ENCODE measurements around the gene MYZAP. TPM values are rescaled to one million over a fixed set of nuclear protein-coding genes. Genes with fewer than 3 reads are reported as not detected.
A peak's percentile ranks its signal among the peaks of the same experiment; 100 is the strongest.

MYZAP gene
- total RNA-seq, 1 donor = not detected

DNA sequence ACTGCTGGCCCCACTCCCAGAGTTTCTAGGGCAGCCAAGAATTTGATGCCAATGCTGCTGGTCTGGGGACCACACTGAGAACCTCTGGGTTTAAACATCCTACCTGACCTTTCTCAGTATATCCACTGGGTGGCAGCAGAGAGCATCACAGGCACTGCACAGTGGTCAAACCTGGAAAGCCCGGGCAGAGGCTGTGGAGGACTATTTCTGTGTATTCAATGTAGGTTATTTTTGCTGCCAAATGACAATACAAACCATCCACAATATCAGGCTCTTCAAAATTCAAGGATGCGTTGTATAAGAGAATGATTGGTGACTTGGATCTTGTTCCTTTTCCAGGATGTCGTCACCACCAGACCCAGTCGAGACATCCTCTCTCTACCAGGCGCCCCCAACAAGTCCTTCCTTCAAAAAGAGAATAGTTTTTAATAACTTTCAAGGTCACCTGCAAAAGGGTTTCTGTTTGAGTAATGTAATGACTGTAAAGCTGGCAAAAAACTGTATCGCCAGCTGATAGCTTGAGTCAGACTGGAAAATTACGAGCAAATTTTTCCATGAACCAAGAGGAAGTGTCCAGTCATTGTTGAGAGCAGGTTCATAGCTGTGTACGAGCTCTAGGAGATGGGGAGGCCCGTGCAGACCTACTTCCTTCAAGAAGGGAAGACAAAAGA is 30.5 kb upstream of the MYZAP start:
- TF ChIP-seq, protein P1, sequence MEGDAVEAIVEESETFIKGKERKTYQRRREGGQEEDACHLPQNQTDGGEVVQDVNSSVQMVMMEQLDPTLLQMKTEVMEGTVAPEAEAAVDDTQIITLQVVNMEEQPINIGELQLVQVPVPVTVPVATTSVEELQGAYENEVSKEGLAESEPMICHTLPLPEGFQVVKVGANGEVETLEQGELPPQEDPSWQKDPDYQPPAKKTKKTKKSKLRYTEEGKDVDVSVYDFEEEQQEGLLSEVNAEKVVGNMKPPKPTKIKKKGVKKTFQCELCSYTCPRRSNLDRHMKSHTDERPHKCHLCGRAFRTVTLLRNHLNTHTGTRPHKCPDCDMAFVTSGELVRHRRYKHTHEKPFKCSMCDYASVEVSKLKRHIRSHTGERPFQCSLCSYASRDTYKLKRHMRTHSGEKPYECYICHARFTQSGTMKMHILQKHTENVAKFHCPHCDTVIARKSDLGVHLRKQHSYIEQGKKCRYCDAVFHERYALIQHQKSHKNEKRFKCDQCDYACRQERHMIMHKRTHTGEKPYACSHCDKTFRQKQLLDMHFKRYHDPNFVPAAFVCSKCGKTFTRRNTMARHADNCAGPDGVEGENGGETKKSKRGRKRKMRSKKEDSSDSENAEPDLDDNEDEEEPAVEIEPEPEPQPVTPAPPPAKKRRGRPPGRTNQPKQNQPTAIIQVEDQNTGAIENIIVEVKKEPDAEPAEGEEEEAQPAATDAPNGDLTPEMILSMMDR (IDR thresholded peaks at IDR 0.05; ENCODE audit: insufficient read depth, low read length) = peak; percentile 96
- no peak overlapping the region for H3K4me3 ChIP-seq (ENCODE audit: low read depth, low read length)
- peak; percentile 80 for DNase-seq (ENCODE audit: low read depth)

DNA sequence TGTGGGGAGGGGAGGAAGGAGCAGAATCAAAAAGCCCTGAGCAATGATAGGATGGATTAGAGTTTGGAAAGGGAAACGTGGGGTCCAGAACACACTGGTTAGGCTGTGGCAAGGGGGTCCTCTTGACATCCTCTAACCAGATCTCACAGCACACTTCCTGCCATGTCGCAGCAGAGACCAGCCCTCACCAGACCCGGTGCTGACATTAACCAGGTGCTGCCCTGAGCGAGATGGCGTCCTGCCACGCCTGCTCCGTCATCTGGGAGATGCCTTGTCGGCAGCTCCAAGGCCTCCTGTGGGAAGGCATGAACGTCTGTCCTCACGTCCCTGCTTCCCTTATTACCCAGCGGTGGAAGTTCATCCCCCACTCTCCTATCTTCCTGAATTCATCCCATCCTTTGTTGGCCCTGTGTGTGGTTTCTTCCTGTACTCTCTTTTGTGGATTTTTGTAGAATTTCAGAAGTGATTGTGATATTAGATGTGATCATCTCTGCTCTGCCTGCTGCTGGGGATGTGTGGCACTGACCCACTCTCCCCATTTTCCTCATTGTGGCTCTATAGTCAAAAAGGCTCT is 29.4 kb upstream of the MYZAP start:
- TF ChIP-seq, protein P1 (IDR thresholded peaks at IDR 0.05; ENCODE audit: insufficient read depth, low read length) = no peak
- no peak for DNase-seq (ENCODE audit: low read depth)
- H3K4me3 ChIP-seq (ENCODE audit: low read depth, low read length) = no peak overlapping the region

DNA sequence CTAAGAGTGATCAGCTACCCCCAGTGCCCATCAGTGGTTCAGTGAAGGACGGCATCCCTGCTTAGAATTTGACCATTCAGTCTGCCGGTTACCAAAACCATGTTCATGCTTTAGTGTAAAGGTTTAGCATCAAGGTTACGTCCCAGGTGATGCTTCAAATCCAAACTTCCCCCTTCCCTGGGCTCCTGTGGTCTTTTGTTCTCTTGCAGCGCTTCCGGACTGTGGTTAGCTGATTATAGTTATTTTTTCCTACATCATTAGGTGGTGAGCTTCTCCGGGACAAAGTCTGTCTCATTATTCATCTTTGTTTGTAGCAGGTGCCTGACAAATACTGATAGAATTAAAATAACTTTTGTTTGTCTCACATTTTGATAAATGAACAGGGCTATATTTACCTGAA is 28.3 kb upstream of the MYZAP start:
- TF ChIP-seq, protein P1 (IDR thresholded peaks at IDR 0.05; ENCODE audit: insufficient read depth, low read length) = no peak
- H3K4me3 ChIP-seq (ENCODE audit: low read depth, low read length) = no peak overlapping the region
- DNase-seq (ENCODE audit: low read depth) = no peak

DNA sequence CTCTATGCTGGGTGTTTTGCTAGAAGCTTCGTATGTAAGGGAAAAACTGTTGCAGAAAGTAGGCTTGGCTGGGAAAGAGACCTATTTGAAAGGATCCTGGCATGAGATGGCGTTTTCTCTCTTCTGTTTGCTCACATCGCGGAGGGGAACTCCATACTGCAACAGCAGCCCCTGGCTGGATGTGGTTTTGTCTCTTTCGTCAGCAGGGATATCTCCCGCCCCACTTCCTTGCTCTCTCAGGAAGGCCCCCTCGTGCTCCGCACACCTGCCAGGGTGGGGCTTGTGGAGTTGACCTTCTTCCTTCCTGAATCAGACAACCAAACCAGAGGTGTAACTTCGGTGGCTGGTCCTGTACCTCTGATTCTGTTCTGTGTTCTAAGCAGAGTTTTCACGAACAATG is 26.4 kb upstream of the MYZAP start:
- TF ChIP-seq, protein P1 (IDR thresholded peaks at IDR 0.05; ENCODE audit: insufficient read depth, low read length) = no peak
- no peak for DNase-seq (ENCODE audit: low read depth)

DNA sequence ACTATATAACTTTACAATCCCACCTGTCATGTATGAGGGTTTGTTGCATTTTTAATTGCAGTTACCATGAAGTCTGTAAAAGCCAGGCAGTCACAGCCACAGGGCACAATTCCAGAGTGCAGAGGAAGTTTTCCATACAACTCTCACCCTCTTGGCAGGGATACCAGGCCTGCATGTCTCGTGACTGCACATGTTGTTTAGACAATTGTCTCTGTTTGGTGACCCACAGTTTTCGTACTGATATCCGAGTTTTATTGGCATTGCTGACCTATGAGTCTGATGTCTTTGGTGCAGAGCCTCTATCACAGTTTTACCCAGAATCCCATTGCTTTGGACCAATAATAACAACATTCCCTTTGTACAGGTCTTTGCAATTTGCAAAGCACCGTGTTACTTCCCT is 24.9 kb upstream of the MYZAP start:
- TF ChIP-seq, protein P1 (IDR thresholded peaks at IDR 0.05; ENCODE audit: insufficient read depth, low read length) = no peak
- H3K4me3 ChIP-seq (ENCODE audit: low read depth, low read length) = no peak overlapping the region
- no peak for DNase-seq (ENCODE audit: low read depth)

More for the DNA sequence above, 26.4 kb upstream of the MYZAP start:
- H3K4me3 ChIP-seq (ENCODE audit: low read depth, low read length) = no peak overlapping the region

DNA sequence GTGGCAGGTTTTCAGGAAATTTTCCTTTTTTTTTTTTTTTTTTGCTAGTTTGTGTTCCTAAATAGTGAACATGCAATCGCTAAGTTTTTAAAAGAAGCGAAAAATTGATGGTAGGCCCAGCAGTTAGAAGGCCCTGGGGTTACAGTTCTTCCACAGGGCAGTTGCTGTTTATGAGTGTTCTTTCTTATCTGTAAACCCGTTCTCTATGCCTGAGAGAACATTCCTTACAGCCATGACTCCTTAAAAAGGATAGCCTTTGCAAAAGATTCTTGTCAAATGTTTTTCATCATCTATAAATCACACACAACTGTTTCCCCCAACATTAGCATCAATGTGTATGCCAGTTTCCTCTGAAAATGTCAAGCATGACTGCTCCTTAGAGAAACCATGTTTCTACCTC is 23.8 kb upstream of the MYZAP start:
- TF ChIP-seq, protein P1 (IDR thresholded peaks at IDR 0.05; ENCODE audit: insufficient read depth, low read length) = no peak
- no peak for DNase-seq (ENCODE audit: low read depth)
- H3K4me3 ChIP-seq (ENCODE audit: low read depth, low read length) = no peak overlapping the region

Measured in fibroblast of the aortic adventitia (primary cell).